Esophagus squamous epithelium (tissue), 5 donors: ENCODE data around the gene DHX32. TPM values are rescaled to one million over a fixed set of nuclear protein-coding genes. Genes with fewer than 3 reads are reported as not detected.
"Not testable (repeated sequence)": the region's sequence is repeated elsewhere in the genome, so short reads cannot be mapped to it uniquely, and the experiment has no call there.

Source experiments
- DNase-seq: peaks from one replicate; lab custom pipeline; 2025; lab: John Stamatoyannopoulos, UW
- H3K27ac ChIP-seq, 4 donors: fragments of 200-600 bp; sonication (generic); one replicate each; pipeline ENCODE4 v1.5.1; 2016 to 2019; ENCODE audit warnings: mild to moderate bottlenecking in 1 of 4
- H3K27me3 ChIP-seq, 4 donors: fragments of 200-600 bp; sonication (generic); 1 replicate in 3 of 4; 2 replicates in 1 of 4; pipeline versions ENCODE4 v1.5.1 to v1.6.0; 2017 to 2021; ENCODE audit warnings: antibody characterized with exemption in 1 of 4
- H3K36me3 ChIP-seq, 3 donors: fragments of 200-600 bp; sonication (generic); one replicate each; pipeline ENCODE4 v1.5.1; 2016 to 2019
- H3K4me1 ChIP-seq, 3 donors: fragments of 200-600 bp; sonication (generic); one replicate each; pipeline ENCODE4 v1.5.1; 2017 to 2019
- H3K4me3 ChIP-seq, 4 donors: fragments of 200-600 bp; sonication (generic); 1 replicate in 3 of 4; 2 replicates in 1 of 4; pipeline ENCODE4 v1.5.1; 2016 to 2019; ENCODE audit warnings: mild to moderate bottlenecking in 2 of 4, moderate library complexity in 1 of 4
- H3K9me3 ChIP-seq, 3 donors: fragments of 200-600 bp; sonication (generic); one replicate each; pipeline ENCODE4 v1.5.1; 2016 to 2019
- POLR2A ChIP-seq, 4 donors: fragments of 450-650 bp; IDR thresholded peaks; one replicate each; pipeline ENCODE4 v1.6.1; 2017; ENCODE audit warnings: antibody characterized with exemption in 4 of 4, mild to moderate bottlenecking in 4 of 4, moderate library complexity in 3 of 4
- WGBS, 2 donors: methylation state at CpG; one replicate each; pipeline ENCODE4 v1.1.5; 2018; 5-methylcytosine and 5-hydroxymethylcytosine counted together
- intact Hi-C: fragments of 100-400 bp; cut with DNase I; formaldehyde crosslinking; loops from one replicate; pipeline ENCODE4 v1.15.0; 2022
- total RNA-seq, 4 donors: library from RNA; depleted of rRNA; stranded (reverse); fragments of >200 nt; gene quantifications; one replicate each; pipeline ENCODE4 v1.1.0, GENCODE V29; 2016
- TF ChIP-seq, protein P1 (sequence below), 6 experiments: fragments of 450-650 bp in 4 of 6; fragments of 200-600 bp in 2 of 6; sonication (generic) in 2 of 6; IDR thresholded peaks; one replicate each; pipeline ENCODE4 v1.5.1; 2016 to 2019; ENCODE audit warnings: antibody characterized with exemption in 6 of 6, mild to moderate bottlenecking in 4 of 6, moderate library complexity in 4 of 6
- donor health status: DM: yes; HTN: yes; CAD: no.

Gene DHX32
- total RNA-seq, 4 donors from 2014 or later, result 36.6 to 52.4 (median 42.3) TPM

DNA sequence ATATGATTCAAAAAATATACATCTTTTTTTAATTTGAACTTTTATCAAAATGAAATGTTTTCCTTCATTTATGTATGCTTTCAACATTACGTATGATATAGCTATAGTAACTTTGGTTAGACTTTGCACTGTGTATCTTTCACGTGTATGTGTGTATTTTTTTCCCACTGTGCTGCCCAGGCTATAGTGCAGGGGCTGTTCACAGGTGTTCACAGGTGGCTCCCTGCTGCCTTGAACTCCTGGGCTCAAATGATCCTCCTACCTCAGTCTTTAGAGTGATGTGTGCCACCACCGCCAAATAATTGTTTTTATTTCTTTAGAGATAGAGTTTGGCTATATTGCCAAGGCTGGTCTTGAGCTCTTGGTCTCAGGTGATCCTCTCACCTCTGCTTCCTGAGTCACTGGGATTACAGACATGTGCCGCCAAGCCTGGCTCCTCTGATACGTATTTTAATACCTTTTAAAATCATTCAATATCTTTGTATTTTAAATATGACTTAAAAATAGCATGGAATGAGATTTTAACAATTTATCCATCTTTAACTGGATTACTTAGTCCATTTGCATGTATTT is 44.3 kb upstream of the DHX32 start:
- Histone ChIP-seq H3K4me1 (no peaks in the 10 kb centered on the region), H3K27me3 (no peaks in the 10 kb centered on the region), H3K4me3 (no peak overlapping the region), H3K27ac (no peak overlapping the region), H3K9me3 (no peaks in the 10 kb centered on the region), H3K36me3 (no peaks in the 10 kb centered on the region)
- no peak for DNase-seq
- intact Hi-C loops, result no loop called here
- TF ChIP-seq POLR2A (IDR thresholded peaks at IDR 0.05), result no peak
- TF ChIP-seq, protein P1, sequence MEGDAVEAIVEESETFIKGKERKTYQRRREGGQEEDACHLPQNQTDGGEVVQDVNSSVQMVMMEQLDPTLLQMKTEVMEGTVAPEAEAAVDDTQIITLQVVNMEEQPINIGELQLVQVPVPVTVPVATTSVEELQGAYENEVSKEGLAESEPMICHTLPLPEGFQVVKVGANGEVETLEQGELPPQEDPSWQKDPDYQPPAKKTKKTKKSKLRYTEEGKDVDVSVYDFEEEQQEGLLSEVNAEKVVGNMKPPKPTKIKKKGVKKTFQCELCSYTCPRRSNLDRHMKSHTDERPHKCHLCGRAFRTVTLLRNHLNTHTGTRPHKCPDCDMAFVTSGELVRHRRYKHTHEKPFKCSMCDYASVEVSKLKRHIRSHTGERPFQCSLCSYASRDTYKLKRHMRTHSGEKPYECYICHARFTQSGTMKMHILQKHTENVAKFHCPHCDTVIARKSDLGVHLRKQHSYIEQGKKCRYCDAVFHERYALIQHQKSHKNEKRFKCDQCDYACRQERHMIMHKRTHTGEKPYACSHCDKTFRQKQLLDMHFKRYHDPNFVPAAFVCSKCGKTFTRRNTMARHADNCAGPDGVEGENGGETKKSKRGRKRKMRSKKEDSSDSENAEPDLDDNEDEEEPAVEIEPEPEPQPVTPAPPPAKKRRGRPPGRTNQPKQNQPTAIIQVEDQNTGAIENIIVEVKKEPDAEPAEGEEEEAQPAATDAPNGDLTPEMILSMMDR (IDR thresholded peaks at IDR 0.05), result no peak
- 79 to 83% methylated on average over 5 of the region's 5 CpGs for WGBS, 2 donors

DNA sequence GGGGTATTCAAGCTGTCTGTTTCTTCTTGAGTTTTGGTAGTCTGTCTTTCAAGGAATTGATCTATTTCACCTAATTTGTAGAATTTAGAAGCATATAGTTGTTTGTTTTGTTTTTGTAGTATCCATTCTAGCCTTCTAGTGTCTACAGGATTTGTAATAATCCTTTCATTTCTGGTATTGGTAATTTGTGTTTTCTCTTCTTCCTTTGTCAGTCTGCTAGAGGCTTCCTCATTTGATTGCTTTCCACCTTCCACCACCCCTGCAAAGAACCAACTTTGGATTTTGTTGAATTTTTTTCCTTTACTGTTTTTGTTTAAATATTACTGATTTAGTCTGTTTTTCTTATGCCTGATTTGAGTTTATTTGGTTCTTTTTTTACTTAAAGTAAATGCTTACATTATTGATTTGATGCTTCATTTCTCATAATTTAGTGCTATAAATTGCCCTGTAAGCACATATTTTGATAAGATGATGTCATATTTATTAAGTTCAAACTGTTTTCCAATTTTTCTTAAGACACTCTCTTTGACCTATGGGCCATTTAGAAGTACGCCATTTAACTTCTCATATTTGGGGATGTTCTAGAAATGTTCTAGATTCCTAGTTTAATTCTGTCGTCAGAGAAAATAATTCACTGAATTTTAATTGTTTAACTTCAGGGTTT is 40.7 kb upstream of the DHX32 start:
- intact Hi-C loops, H3K4me3 ChIP-seq, DNase-seq, H3K27ac ChIP-seq, H3K36me3 ChIP-seq, H3K27me3 ChIP-seq, H3K9me3 ChIP-seq, H3K4me1 ChIP-seq: not testable (repeated sequence)
- WGBS, 2 donors, result 100% methylated on average over 2 of the region's 2 CpGs

DNA sequence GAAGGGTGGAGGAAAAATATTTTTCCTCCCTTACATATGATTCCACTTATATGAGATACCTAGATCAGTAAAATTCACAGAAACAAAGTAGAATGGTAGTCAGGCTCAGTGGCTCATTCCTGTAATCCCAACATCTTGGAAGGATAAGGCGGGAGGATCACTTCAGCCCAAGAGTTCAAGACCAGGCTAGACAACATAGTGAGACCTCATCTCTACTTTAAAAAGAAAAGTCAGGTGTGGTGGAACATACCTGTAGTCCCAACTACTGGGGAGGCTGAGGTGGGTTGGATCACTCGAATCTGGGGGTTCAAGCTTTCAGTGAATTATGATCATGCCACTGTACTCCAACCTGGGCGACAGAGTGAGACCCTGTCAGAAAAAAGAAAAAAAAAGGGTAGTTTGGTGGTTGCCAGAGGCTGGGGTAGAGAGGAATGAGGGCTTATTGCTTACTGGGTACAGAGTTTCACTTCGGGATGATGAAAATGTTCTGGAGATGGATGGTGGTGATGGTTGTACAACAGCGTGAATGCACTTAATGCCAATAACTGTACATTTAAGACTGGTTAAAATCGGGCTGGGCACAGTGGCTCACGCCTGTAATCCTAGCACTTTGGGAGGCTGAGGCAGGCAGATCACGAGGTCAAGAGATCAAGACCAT is 36.7 kb upstream of the DHX32 start:
- DNase-seq, H3K9me3 ChIP-seq, H3K27me3 ChIP-seq, H3K27ac ChIP-seq, H3K4me3 ChIP-seq, H3K36me3 ChIP-seq, H3K4me1 ChIP-seq, intact Hi-C loops: not testable (repeated sequence)
- 82 to 83% methylated on average over 8 of the region's 8 CpGs for WGBS, 2 donors

DNA sequence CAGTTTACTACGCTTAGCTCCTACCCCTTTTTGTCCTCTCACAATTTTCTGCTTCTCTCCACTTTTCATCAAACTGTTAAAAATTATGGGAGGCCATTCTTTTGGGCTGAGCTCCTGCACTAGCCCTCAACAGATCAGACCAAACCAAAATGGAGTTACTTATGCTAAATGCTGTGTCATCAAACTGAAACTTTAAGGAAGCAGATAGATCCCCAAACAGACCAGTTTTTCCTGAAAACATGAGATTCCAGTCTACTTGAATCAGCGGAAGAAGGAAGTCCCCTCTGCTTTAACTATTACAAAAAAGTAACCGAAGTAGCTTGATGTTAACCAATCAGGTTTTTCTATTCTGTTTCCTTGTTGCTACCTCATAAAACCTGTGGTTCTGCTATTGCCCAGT is 35.9 kb upstream of the DHX32 start:
- no peaks in the 10 kb centered on the region for H3K36me3 ChIP-seq
- intact Hi-C loops, result no loop called here

DNA sequence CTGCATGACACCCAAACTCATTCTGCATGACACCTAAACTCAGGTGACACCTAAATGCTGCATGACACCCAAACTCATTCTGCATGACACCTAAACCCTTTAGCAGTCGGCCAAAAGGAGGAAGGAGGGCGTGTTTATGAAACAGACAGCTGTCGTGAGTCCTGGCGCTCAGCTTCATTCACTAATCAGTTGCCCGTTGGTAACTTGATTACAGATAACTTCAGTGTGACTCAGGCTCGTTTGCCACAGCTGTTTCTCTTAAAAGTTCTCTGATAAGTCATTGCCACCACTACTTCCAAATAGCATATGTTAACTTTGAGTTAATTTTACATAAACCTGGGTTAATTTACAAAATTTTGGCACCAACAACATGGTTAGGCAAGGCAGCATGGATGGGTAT is 32.2 kb upstream of the DHX32 start:
- H3K4me3 ChIP-seq, DNase-seq, H3K9me3 ChIP-seq, H3K27ac ChIP-seq, H3K27me3 ChIP-seq, H3K36me3 ChIP-seq, H3K4me1 ChIP-seq, intact Hi-C loops: not testable (repeated sequence)
- WGBS, 2 donors, result 45 to 58% methylated on average over 6 of the region's 6 CpGs

More for the DNA sequence above, 35.9 kb upstream of the DHX32 start:
- no peak for TF ChIP-seq POLR2A (IDR thresholded peaks at IDR 0.05)
- TF ChIP-seq, protein P1 (IDR thresholded peaks at IDR 0.05), result no peak
- Histone ChIP-seq H3K4me1 (no peaks in the 10 kb centered on the region), H3K27me3 (no peaks in the 10 kb centered on the region), H3K9me3 (peaks cover 0 to 4% (median 0%) of the 10 kb centered on the region in 3 donors), H3K27ac (no peak overlapping the region), H3K4me3 (no peak overlapping the region)
- no peak for DNase-seq
- WGBS, 2 donors, result 67 to 76% methylated on average over 3 of the region's 3 CpGs

DNA sequence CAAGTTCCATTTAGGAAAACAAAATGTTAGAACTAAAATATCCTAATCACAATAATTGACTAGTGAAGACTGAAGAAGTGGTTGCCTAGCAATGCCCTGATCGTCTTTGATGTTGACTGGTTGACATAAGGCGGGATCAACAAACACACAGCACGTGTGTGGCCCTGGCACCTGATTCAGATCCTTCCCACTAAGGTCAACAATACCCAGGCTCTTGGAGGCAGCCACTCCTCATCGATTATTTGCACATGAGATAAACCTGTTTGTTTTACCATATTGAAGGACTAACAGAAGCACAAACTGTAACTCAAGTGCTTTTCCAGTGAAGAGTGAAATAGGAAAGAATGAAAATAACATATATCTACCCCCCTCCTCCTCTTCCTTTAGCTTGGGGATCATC is 30.9 kb upstream of the DHX32 start:
- Histone ChIP-seq H3K4me3 (no peak overlapping the region), H3K9me3 (no peaks in the 10 kb centered on the region), H3K27ac (no peak overlapping the region), H3K4me1 (no peaks in the 10 kb centered on the region), H3K36me3 (no peaks in the 10 kb centered on the region), H3K27me3 (no peaks in the 10 kb centered on the region)
- intact Hi-C loops, result no loop called here
- TF ChIP-seq, protein P1 (IDR thresholded peaks at IDR 0.05), result no peak
- TF ChIP-seq POLR2A (IDR thresholded peaks at IDR 0.05), result no peak
- WGBS, 2 donors, result 57 to 59% methylated on average over 4 of the region's 4 CpGs
- no peak for DNase-seq
